ENCODE results near the gene SPAG16. TPM values are rescaled to one million over a fixed set of nuclear protein-coding genes. Genes with fewer than 3 reads are reported as not detected.
"Not testable (repeated sequence)": the region's sequence is repeated elsewhere in the genome, so short reads cannot be mapped to it uniquely, and the experiment has no call there.

Gene SPAG16
- total RNA-seq, 3 donors from 2014 or later = 5.4 to 5.7 (median 5.5) TPM

DNA sequence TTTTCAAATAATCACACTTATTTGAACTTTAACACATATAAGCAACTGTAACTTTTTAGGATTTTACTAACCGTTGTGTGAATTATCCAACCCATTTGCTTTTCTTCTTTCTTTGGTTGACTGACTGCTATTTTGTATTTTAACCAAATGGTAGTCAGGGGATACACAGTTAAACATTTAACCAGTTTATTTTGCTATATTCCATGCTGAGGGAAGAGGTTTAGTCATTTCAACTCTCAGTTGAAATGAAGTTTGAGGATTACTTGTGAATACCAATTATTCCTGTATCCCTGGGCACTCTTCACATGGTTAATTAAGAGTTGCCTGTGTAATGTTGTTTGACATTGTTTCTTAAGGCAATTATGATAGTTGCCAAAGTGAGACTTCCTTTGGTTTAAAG, 1.9 kb downstream of the SPAG16 start:
- H3K36me3 Mint-ChIP-seq (ENCODE audit: insufficient read depth) = peaks cover 5% of the 10 kb centered on the region
- no peaks in the 10 kb centered on the region for H3K9me3 Mint-ChIP-seq
- H3K4me1 Mint-ChIP-seq (ENCODE audit: low read depth) = peaks cover 27% of the 10 kb centered on the region
- H3K27me3 Mint-ChIP-seq (ENCODE audit: low read depth) = no peaks in the 10 kb centered on the region
- ATAC-seq (no peak), DNase-seq (no peak)
- H3K4me3 Mint-ChIP-seq = no peak overlapping the region

DNA sequence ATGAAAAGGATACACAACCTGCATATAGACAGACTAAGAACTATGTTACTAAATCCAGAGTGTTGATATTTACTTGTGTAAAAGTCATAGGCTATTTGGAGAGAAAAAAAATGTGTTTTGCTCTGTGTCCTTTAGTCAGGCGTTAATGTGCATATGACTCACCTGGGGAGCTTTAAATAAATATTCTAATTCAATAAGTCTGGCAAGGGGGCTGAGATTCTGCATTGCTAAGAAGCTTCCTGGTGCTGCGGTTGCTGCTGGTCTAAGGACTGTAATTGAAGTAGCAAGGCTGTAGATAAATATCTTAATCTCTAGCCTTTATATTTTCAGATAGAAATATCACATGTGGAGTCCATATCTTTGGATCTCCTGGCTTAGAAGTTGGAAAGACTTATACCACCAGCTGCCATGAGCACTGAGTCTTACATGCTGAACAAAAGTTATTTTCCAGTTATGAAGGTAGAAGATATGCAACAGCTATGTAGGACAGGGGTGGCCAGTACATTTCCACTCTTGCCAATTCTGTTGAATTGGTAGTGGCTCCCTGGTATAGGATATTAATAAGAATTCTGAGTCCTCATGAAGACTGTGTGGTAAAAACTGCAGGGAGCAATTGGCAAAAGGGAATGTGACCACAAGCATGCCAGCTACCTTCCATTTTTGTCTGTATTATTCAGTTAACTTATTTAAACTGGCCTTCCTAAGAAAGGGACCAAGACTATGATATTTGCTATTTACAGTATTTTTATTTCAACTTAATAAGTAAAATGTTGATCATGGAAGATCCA, 4.8 kb downstream of the SPAG16 start:
- Mint-ChIP-seq H3K27me3 (ENCODE audit: low read depth) (no peaks in the 10 kb centered on the region), H3K9me3 (no peaks in the 10 kb centered on the region), H3K4me1 (ENCODE audit: low read depth) (peaks cover 17% of the 10 kb centered on the region), H3K4me3 (no peak overlapping the region), H3K36me3 (ENCODE audit: insufficient read depth) (peaks cover 13% of the 10 kb centered on the region)
- no peak for DNase-seq
- ATAC-seq = no peak

DNA sequence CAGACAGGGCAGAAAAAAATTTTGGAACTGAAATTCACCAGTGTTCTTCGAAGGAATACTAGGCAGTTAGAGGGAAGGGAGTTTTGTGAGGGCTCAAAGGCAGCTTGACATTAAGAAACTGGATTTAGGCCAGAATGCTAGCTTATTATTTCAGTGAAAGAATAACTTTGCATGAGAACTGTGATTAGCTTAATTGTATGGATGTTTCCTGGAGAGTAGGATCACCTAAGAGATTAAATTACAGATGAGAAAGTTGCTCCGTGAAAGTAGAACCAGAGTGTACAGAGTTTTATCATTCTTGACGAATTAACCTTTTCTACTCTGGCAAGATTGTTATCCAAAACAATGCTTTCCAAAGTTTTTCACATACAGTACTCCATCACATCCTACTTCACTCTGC, 6.2 kb downstream of the SPAG16 start:
- Mint-ChIP-seq H3K9me3 (no peaks in the 10 kb centered on the region), H3K4me3 (no peak overlapping the region), H3K36me3 (ENCODE audit: insufficient read depth) (peaks cover 13% of the 10 kb centered on the region), H3K27me3 (ENCODE audit: low read depth) (no peaks in the 10 kb centered on the region), H3K4me1 (ENCODE audit: low read depth) (peaks cover 6% of the 10 kb centered on the region)
- ATAC-seq (no peak), DNase-seq (no peak)

DNA sequence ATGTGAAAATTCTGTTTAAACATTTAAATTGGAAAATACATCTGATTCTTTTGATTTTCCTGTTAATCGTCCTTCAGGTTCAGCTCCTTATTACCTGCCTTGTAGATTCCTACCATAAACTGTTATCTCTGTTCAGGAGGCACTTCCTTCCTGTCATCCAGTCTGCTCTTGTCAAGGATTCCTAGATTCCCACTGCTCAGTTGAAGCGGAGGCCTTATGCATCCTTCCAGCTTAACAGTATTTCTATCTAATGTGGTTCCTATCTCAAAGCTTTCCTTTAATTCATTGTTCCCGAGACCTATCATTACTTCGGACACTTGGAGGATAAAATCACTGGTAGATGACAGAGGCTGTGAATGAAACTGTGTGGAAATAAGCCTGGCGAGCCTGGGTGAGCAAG, 12.0 kb downstream of the SPAG16 start:
- H3K36me3 Mint-ChIP-seq (ENCODE audit: insufficient read depth) = peaks cover 26% of the 10 kb centered on the region
- no peaks in the 10 kb centered on the region for H3K4me1 Mint-ChIP-seq (ENCODE audit: low read depth)

DNA sequence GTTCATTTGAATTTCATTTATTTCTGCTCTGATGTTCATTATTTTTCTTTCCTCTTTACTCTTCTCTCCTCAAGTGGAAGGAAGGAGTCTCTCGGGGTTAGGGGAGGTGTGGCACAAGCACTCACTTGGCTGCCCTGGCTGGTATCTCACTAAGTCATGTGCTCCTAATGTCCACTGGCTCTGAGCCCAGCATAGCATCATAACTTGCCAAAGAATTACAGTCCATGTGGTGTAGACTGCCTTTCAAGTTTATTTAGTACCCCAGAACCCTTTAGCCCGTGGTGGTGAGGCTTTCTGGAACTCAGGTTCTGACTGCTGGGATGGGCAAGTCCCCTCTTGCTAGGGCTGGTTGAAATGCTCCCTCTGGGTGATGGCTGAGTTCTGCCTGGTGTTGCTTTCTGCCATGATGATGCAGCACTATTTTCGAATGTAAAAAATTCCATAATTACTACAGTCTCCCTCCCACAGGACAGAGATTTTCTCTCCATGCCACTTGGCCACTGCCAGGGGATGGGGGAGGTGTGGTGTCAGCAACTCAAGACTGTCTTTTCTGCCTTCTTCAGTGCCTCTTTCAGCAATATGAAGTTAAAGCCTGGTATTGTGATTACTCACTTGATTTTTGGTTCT, 22.2 kb downstream of the SPAG16 start:
- no peak for ATAC-seq
- Mint-ChIP-seq H3K4me1 (ENCODE audit: low read depth) (no peaks in the 10 kb centered on the region), H3K36me3 (ENCODE audit: insufficient read depth) (peaks cover 59% of the 10 kb centered on the region), H3K27me3 (ENCODE audit: low read depth) (no peaks in the 10 kb centered on the region), H3K9me3 (peaks cover 25% of the 10 kb centered on the region), H3K4me3 (no peak overlapping the region)
- DNase-seq = no peak

More for the DNA sequence above, 12.0 kb downstream of the SPAG16 start:
- ATAC-seq = no peak
- Mint-ChIP-seq H3K9me3 (no peaks in the 10 kb centered on the region), H3K27me3 (ENCODE audit: low read depth) (no peaks in the 10 kb centered on the region), H3K4me3 (no peak overlapping the region)
- DNase-seq = no peak

DNA sequence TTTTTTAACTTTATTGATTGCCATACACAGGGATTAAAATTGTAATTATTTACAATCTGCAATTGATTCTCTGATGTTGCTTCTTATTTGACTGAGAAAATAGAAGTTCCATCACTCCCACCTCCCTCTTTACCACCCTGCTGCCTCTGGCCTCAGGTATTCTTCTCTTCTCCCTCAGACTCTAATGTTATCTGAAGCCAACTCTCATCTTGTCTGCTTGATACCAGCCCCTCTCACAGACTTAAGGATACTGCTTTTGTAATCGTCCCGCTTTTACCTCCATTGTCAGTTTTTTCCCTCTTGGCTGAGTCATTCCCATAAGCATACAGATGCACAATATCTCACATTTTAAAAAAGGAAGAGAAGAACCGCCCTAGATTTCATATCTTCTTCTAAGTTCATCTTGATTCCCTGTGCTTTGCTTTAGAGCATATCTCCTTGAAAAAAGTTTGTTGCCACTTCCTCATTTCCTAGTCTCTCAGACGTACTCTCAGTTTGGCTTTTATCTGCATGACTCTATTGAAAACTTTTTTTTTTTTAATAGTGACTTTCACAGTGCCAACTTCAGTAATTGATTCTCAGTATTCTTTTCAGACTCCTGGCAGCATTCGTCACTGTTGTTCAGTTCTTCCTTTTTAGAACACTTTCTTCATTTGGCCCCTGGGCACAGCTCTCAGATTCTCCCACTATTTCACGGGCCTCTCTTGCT, 31.1 kb downstream of the SPAG16 start:
- no peaks in the 10 kb centered on the region for H3K4me1 Mint-ChIP-seq (ENCODE audit: low read depth)
- H3K4me3 Mint-ChIP-seq = no peak overlapping the region
- no peaks in the 10 kb centered on the region for H3K9me3 Mint-ChIP-seq
- no peak for ATAC-seq
- no peak for DNase-seq
- no peaks in the 10 kb centered on the region for H3K27me3 Mint-ChIP-seq (ENCODE audit: low read depth)
- H3K36me3 Mint-ChIP-seq (ENCODE audit: insufficient read depth) = peaks cover 31% of the 10 kb centered on the region

DNA sequence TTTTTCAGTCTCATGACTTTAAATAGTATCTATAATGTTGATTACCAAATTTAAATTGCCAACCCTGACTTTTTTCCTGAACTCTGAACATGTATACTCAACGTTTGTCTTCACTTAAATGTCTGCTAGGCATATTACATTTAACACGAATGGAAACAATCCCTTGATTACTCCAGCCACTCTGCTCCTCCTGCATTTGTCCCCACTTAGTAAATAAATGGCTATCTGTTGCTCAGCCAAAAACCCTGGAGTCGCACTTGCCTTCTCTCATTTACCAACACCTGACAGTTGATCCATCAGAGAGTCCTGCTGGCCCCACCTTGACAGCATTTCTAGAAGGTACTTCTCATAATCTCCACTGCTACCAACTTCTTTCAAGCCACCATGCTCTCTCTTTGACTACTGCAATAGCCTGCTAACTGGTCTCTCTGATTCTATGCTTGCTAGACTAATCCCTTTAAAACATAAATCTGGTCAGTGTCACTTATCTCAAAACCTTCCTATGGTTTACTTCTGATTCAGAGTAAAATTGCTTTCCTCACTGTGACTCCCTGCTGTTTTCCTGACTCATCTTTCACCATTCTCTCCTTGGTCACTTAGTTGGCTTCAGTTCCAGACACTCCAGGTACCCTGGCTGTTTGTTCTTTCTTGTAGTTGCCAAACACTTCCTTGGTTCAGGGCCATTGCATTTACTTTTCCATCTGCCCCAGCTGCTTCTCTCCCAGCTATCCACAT, 31.9 kb downstream of the SPAG16 start:
- Mint-ChIP-seq H3K4me1 (ENCODE audit: low read depth) (no peaks in the 10 kb centered on the region), H3K36me3 (ENCODE audit: insufficient read depth) (peaks cover 36% of the 10 kb centered on the region)
- DNase-seq = no peak

DNA sequence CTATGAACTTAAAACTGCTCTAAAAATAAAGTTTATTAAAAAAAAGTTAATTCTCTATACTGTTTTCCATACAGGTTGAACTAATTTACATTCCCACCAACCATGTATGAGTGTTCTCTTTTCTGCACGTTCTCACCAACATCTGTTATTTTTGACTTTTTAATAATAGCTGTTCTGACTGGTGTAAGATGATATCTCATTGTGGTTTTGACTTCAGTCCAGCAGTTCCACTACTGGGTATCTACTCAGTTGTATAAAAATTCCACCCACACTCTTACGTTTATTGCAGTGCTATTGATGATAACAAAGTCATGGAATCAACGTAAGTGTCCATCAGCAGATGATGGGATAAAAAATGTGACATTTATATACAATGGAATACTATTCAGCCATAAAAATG, 33.7 kb downstream of the SPAG16 start:
- DNase-seq (no peak), ATAC-seq (no peak)
- H3K27me3 Mint-ChIP-seq (ENCODE audit: low read depth) = no peaks in the 10 kb centered on the region
- no peak overlapping the region for H3K4me3 Mint-ChIP-seq
- H3K4me1 Mint-ChIP-seq (ENCODE audit: low read depth) = no peaks in the 10 kb centered on the region
- peaks cover 41% of the 10 kb centered on the region for H3K36me3 Mint-ChIP-seq (ENCODE audit: insufficient read depth)
- peaks cover 5% of the 10 kb centered on the region for H3K9me3 Mint-ChIP-seq

More for the DNA sequence above, 31.9 kb downstream of the SPAG16 start:
- ATAC-seq = no peak
- no peaks in the 10 kb centered on the region for H3K27me3 Mint-ChIP-seq (ENCODE audit: low read depth)
- H3K4me3 Mint-ChIP-seq = no peak overlapping the region
- H3K9me3 Mint-ChIP-seq = no peaks in the 10 kb centered on the region

DNA sequence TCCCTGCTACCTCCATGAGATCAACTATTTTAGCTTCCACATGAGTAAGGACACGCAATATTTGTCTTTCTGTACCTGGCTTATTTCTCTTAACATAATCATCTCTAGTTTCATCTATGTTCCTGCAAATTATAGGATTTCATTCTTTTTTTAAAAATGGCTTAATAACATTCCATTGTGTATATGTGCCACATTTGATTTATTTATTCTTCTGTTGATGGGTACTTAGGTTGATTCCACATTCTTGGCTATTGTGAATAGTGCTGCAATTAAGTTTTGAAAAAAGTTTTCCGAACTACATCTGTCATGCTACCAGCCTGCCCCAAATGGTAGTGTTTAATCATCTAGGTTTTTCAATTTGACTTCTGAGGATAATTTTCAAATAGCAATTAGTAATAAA, 36.3 kb downstream of the SPAG16 start:
- no peaks in the 10 kb centered on the region for H3K4me1 Mint-ChIP-seq (ENCODE audit: low read depth)
- no peaks in the 10 kb centered on the region for H3K27me3 Mint-ChIP-seq (ENCODE audit: low read depth)
- no peak overlapping the region for H3K4me3 Mint-ChIP-seq
- DNase-seq = no peak
- H3K36me3 Mint-ChIP-seq (ENCODE audit: insufficient read depth) = peaks cover 53% of the 10 kb centered on the region
- H3K9me3 Mint-ChIP-seq = peaks cover 11% of the 10 kb centered on the region
- no peak for ATAC-seq

DNA sequence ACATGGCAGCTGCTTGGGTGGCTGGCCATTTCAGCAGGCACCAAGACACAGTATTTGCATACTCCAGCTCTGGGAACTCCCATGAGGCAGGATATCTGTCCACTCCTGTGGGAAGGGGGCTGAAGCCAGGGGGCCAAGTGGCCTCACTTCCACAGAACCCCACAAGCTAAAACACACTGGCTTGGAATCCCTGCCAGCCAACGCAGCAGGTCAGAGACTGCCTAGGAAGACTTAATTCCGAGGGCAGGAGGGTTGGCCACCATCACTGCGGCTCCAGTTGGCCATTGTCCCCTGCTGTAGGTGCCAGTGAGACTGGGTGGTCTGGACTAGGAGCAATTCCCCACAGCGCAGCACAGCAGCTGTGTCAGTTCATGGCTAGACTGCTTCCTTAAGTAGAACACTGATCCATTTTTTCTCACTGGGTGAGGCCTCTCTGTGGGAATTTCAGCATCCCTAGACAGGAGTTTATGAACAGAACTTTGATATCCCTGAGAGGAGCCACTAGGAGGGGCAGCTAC, 52.0 kb downstream of the SPAG16 start:
- peaks cover 56% of the 10 kb centered on the region for H3K9me3 Mint-ChIP-seq
- no peak overlapping the region for H3K4me3 Mint-ChIP-seq
- H3K27me3 Mint-ChIP-seq (ENCODE audit: low read depth) = no peaks in the 10 kb centered on the region
- no peaks in the 10 kb centered on the region for H3K36me3 Mint-ChIP-seq (ENCODE audit: insufficient read depth)
- DNase-seq (no peak), ATAC-seq (no peak)
- no peaks in the 10 kb centered on the region for H3K4me1 Mint-ChIP-seq (ENCODE audit: low read depth)

DNA sequence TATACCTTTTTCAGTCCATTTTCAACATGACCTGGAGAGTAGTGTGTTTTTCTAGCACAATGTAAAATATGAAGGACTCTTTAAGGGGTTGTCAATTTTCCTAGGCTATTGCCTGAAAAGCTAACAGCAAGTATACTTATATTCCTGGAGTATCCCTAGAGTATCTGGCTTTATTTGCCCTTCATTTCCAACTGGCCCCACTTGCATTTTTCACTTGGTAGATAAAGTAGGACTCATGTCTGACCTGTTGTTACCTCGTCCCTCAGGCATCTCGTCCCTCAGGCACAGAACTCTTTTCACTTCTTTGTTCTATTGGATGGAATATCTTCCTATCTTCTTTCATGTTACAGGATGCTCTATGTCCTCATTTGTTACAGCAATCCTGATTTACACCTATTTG, 69.2 kb downstream of the SPAG16 start:
- no peaks in the 10 kb centered on the region for H3K4me1 Mint-ChIP-seq (ENCODE audit: low read depth)
- no peak for ATAC-seq
- H3K36me3 Mint-ChIP-seq (ENCODE audit: insufficient read depth) = no peaks in the 10 kb centered on the region
- no peak for DNase-seq
- peaks cover 10% of the 10 kb centered on the region for H3K9me3 Mint-ChIP-seq
- H3K27me3 Mint-ChIP-seq (ENCODE audit: low read depth) = no peaks in the 10 kb centered on the region
- H3K4me3 Mint-ChIP-seq = no peak overlapping the region

DNA sequence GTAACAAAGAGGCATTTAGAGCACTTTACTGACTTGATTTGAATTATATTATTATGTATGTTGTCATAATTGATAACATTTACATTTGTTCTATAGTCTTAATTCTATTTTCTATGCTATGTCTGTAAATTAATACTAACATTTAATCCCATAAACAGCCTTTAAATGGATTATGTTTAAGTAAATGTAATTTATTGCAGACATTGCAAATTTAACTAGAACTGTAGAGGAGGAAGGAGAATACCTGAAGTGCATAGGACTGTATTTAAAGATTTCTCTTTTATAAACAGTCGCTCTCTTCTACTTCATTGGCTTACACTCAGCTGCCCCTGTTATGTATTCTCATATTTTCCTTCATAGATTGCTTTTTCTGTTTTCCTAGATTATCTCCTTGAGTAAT, 92.4 kb downstream of the SPAG16 start:
- H3K36me3 Mint-ChIP-seq (ENCODE audit: insufficient read depth) = no peaks in the 10 kb centered on the region
- H3K9me3 Mint-ChIP-seq = no peaks in the 10 kb centered on the region
- ATAC-seq (no peak), DNase-seq (no peak)
- no peaks in the 10 kb centered on the region for H3K4me1 Mint-ChIP-seq (ENCODE audit: low read depth)
- H3K27me3 Mint-ChIP-seq (ENCODE audit: low read depth) = no peaks in the 10 kb centered on the region
- H3K4me3 Mint-ChIP-seq = no peak overlapping the region

DNA sequence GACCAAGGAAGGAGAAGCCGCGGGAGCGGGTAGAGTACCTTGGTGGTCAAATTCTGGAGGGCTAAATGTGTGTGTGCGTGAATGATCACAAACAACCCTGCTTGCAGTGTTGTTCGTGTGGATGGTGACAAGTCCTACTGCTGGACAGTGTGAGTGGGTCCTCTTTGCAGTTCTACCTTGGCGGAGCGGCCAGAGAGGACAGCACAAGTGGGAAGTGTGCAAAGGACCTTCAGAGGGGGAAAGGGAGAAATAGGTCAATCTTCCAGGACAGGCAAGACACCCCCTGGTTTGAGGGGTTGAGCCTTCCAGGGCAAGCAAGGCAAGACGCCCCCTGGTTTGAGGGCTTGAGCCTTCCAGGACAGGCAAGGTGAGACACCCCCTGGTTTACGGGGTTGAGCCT, 122.8 kb downstream of the SPAG16 start:
- H3K4me1 Mint-ChIP-seq (ENCODE audit: low read depth); DNase-seq; ATAC-seq; H3K27me3 Mint-ChIP-seq (ENCODE audit: low read depth); H3K4me3 Mint-ChIP-seq; H3K9me3 Mint-ChIP-seq; H3K36me3 Mint-ChIP-seq (ENCODE audit: insufficient read depth): not testable (repeated sequence)

DNA sequence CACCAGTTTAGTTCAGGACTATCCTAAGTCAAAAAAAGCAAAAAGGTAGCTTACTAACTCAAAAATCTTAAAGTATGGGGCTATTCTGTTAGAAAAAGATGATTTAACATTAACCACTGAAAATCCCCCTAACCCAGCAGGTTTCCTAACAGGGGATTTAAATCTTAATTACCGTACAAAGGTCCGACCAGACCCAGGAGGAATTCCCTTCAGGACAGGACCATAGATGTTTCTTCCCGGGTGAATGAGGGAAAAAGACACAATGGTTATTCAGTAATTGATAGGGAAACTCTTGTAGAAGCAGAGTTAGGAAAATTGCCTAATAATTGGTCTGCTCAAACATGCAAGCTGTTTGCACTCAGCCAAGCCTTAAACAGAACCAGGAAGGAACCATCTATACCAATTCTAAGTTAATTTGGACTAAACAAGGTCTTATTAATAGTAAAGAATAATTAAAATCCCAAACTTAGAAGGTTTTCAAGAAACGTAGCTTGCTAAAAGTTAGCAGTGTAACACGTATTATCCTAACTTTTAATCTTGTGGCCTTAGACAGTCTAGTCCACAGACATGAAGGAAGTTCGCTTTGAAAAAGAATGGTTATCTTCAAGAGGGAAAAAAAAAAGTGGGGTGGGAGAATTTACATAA, 124.3 kb downstream of the SPAG16 start:
- H3K9me3 Mint-ChIP-seq; ATAC-seq; DNase-seq; H3K4me1 Mint-ChIP-seq (ENCODE audit: low read depth); H3K4me3 Mint-ChIP-seq; H3K36me3 Mint-ChIP-seq (ENCODE audit: insufficient read depth); H3K27me3 Mint-ChIP-seq (ENCODE audit: low read depth): not testable (repeated sequence)

Data from activated T-cell treated with anti-CD3 and anti-CD28 coated beads, Interleukin-2, amount 50 U/mL, for 4 hours (primary cell).